HepG2 (cell line): ENCODE data around the gene APEX1. TPM values are rescaled to one million over a fixed set of nuclear protein-coding genes. Genes with fewer than 3 reads are reported as not detected.
A peak's percentile ranks its signal among the peaks of the same experiment; 100 is the strongest.

Source experiments
- HMGA1 ChIP-seq: sonication (generic); formaldehyde crosslinking; conservative IDR thresholded peaks from 2 replicates; pipeline ENCODE4 v1.4.0; 2020; ENCODE audit warnings: missing genetic modification reagents
- KDM6A ChIP-seq: IDR thresholded peaks from 2 replicates; pipeline ENCODE4 v1.6.1; 2016; ENCODE audit warnings: low read depth
- LRRFIP1 ChIP-seq: sonication (generic); formaldehyde crosslinking; conservative IDR thresholded peaks from 2 replicates; pipeline ENCODE4 v1.4.0; 2020; ENCODE audit warnings: missing genetic modification reagents
- MAZ ChIP-seq, 2 experiments: sonication (generic) in 1 of 2; formaldehyde crosslinking in 1 of 2; IDR thresholded peaks; 2 replicates each; pipeline versions ENCODE4 v1.5.0 to v1.6.1; 2012 to 2020; ENCODE audit warnings: low read depth in 2 of 2, mild to moderate bottlenecking in 2 of 2, borderline replicate concordance in 1 of 2, improper control_type of control experiment in 1 of 2, low read length in 1 of 2, missing genetic modification reagents in 1 of 2, moderate library complexity in 1 of 2
- NR3C1 ChIP-seq: sonication (generic); formaldehyde crosslinking; IDR thresholded peaks from 2 replicates; pipeline ENCODE4 v1.4.0; 2020; ENCODE audit warnings: missing genetic modification reagents
- RFXAP ChIP-seq: sonication (generic); formaldehyde crosslinking; IDR thresholded peaks from 2 replicates; pipeline ENCODE4 v1.4.0; 2020; ENCODE audit warnings: missing genetic modification reagents, borderline replicate concordance
- ZNF232 ChIP-seq: sonication (generic); formaldehyde crosslinking; IDR thresholded peaks from 2 replicates; pipeline ENCODE4 v1.4.0; 2020; ENCODE audit warnings: missing genetic modification reagents, borderline replicate concordance
- ZNF274 ChIP-seq: sonication (generic); formaldehyde crosslinking; IDR thresholded peaks from 2 replicates; pipeline ENCODE4 v1.5.1; 2020; ENCODE audit warnings: mild to moderate bottlenecking, missing genetic modification reagents
- ZNF616 ChIP-seq: sonication (generic); formaldehyde crosslinking; IDR thresholded peaks from 2 replicates; pipeline ENCODE4 v1.5.0; 2020; ENCODE audit warnings: low read depth, mild to moderate bottlenecking, missing genetic modification reagents
- ZNF652 ChIP-seq: IDR thresholded peaks from 2 replicates; pipeline ENCODE4 v1.6.1; 2016; ENCODE audit warnings: low read depth, borderline replicate concordance
- ZSCAN31 ChIP-seq: sonication (generic); formaldehyde crosslinking; IDR thresholded peaks from 2 replicates; pipeline ENCODE4 v1.5.0; 2020; ENCODE audit warnings: low read depth, mild to moderate bottlenecking, missing genetic modification reagents
- polyA plus RNA-seq, 8 experiments: library from polyadenylated mRNA; depleted of rRNA in 3 of 8; stranded (reverse) in 7 of 8; unstranded in 1 of 8; fragments of >200 nt; fragmentation: Illumina TruSeq in 4 of 8; extraction: Trizol in 4 of 8; gene quantifications; 2 replicates each; pipeline versions ENCODE4 v1.2.1 to v1.2.3, GENCODE V29; 2011 to 2016; ENCODE audit warnings: low read depth in 4 of 8, missing spikeins in 1 of 8, mixed read lengths in 1 of 8; ENCODE audit not compliant: insufficient read depth in 1 of 8
- total RNA-seq, 5 experiments: library from RNA; depleted of rRNA; stranded (reverse); fragments of >200 nt; fragmentation: Illumina TruSeq; extraction: Trizol; gene quantifications; 2 replicates each; pipeline ENCODE4 v1.2.3, GENCODE V29; 2016; ENCODE audit warnings: low read depth in 1 of 5
- TF ChIP-seq, protein P1 (sequence below), 2 experiments: IDR thresholded peaks; 2 replicates each; pipeline ENCODE4 v1.6.1; 2011 to 2012; ENCODE audit warnings: low read length in 2 of 2, borderline replicate concordance in 1 of 2, low read depth in 1 of 2, mild to moderate bottlenecking in 1 of 2, moderate library complexity in 1 of 2
- TF ChIP-seq, protein P2 (sequence below): sonication (generic); formaldehyde crosslinking; IDR thresholded peaks from 2 replicates; pipeline ENCODE4 v1.5.0; 2020; ENCODE audit warnings: mild to moderate bottlenecking, missing genetic modification reagents, borderline replicate concordance
- TF ChIP-seq, protein P3 (sequence below): sonication (generic); formaldehyde crosslinking; IDR thresholded peaks from 2 replicates; pipeline ENCODE4 v1.4.0; 2020; ENCODE audit warnings: missing genetic modification reagents
- TF ChIP-seq, protein P4 (sequence below): sonication (generic); formaldehyde crosslinking; conservative IDR thresholded peaks from 2 replicates; pipeline ENCODE4 v1.8.1; 2023; ENCODE audit warnings: missing genetic modification reagents

Gene APEX1
- total and polyA plus RNA-seq, 2 of the 13 experiments (the other 11 are each of a cell fraction or from before 2014, with no cell fraction given) = 171 to 405 TPM

- TF ChIP-seq LRRFIP1 (CRISPR knock-in tag) (no peak), ZNF616 (CRISPR knock-in tag) (no peak), NR3C1 (CRISPR knock-in tag) (no peak), ZNF274 (no peak), ZNF232 (no peak), MAZ (IDR thresholded peaks at IDR 0.05; ENCODE audit: borderline replicate concordance, low read depth, low read length) (no peak), MAZ (CRISPR knock-in tag; IDR thresholded peaks at IDR 0.05; ENCODE audit: low read depth) (no peak), HMGA1 (CRISPR knock-in tag) (no peak), RFXAP (CRISPR knock-in tag) (0 out of 2 replicates have a peak, but pooled peaks have one; percentile 42), ZSCAN31 (CRISPR knock-in tag) (no peak), KDM6A (no peak), ZNF652 (CRISPR knock-in tag) (no peak)
- TF ChIP-seq, protein P1, sequence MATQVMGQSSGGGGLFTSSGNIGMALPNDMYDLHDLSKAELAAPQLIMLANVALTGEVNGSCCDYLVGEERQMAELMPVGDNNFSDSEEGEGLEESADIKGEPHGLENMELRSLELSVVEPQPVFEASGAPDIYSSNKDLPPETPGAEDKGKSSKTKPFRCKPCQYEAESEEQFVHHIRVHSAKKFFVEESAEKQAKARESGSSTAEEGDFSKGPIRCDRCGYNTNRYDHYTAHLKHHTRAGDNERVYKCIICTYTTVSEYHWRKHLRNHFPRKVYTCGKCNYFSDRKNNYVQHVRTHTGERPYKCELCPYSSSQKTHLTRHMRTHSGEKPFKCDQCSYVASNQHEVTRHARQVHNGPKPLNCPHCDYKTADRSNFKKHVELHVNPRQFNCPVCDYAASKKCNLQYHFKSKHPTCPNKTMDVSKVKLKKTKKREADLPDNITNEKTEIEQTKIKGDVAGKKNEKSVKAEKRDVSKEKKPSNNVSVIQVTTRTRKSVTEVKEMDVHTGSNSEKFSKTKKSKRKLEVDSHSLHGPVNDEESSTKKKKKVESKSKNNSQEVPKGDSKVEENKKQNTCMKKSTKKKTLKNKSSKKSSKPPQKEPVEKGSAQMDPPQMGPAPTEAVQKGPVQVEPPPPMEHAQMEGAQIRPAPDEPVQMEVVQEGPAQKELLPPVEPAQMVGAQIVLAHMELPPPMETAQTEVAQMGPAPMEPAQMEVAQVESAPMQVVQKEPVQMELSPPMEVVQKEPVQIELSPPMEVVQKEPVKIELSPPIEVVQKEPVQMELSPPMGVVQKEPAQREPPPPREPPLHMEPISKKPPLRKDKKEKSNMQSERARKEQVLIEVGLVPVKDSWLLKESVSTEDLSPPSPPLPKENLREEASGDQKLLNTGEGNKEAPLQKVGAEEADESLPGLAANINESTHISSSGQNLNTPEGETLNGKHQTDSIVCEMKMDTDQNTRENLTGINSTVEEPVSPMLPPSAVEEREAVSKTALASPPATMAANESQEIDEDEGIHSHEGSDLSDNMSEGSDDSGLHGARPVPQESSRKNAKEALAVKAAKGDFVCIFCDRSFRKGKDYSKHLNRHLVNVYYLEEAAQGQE (IDR thresholded peaks at IDR 0.05; ENCODE audit: borderline replicate concordance in 1 of 2, low read depth in 1 of 2, low read length in 2 of 2) = no peak
- TF ChIP-seq, protein P2, sequence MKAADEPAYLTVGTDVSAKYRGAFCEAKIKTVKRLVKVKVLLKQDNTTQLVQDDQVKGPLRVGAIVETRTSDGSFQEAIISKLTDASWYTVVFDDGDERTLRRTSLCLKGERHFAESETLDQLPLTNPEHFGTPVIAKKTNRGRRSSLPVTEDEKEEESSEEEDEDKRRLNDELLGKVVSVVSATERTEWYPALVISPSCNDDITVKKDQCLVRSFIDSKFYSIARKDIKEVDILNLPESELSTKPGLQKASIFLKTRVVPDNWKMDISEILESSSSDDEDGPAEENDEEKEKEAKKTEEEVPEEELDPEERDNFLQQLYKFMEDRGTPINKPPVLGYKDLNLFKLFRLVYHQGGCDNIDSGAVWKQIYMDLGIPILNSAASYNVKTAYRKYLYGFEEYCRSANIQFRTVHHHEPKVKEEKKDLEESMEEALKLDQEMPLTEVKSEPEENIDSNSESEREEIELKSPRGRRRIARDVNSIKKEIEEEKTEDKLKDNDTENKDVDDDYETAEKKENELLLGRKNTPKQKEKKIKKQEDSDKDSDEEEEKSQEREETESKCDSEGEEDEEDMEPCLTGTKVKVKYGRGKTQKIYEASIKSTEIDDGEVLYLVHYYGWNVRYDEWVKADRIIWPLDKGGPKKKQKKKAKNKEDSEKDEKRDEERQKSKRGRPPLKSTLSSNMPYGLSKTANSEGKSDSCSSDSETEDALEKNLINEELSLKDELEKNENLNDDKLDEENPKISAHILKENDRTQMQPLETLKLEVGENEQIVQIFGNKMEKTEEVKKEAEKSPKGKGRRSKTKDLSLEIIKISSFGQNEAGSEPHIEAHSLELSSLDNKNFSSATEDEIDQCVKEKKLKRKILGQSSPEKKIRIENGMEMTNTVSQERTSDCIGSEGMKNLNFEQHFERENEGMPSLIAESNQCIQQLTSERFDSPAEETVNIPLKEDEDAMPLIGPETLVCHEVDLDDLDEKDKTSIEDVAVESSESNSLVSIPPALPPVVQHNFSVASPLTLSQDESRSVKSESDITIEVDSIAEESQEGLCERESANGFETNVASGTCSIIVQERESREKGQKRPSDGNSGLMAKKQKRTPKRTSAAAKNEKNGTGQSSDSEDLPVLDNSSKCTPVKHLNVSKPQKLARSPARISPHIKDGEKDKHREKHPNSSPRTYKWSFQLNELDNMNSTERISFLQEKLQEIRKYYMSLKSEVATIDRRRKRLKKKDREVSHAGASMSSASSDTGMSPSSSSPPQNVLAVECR (CRISPR knock-in tag) = peak; percentile 27; the same call in 1 of the 2 replicates
- TF ChIP-seq, protein P3, sequence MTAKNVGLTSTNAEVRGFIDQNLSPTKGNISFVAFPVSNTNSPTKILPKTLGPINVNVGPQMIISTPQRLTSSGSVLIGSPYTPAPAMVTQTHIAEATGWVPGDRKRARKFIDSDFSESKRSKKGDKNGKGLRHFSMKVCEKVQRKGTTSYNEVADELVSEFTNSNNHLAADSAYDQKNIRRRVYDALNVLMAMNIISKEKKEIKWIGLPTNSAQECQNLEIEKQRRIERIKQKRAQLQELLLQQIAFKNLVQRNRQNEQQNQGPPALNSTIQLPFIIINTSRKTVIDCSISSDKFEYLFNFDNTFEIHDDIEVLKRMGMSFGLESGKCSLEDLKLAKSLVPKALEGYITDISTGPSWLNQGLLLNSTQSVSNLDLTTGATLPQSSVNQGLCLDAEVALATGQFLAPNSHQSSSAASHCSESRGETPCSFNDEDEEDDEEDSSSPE = no peak
- TF ChIP-seq, protein P4, sequence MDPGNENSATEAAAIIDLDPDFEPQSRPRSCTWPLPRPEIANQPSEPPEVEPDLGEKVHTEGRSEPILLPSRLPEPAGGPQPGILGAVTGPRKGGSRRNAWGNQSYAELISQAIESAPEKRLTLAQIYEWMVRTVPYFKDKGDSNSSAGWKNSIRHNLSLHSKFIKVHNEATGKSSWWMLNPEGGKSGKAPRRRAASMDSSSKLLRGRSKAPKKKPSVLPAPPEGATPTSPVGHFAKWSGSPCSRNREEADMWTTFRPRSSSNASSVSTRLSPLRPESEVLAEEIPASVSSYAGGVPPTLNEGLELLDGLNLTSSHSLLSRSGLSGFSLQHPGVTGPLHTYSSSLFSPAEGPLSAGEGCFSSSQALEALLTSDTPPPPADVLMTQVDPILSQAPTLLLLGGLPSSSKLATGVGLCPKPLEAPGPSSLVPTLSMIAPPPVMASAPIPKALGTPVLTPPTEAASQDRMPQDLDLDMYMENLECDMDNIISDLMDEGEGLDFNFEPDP (CRISPR knock-in tag) = no peak
Measured at GRCh38 chr14:20418501-20418909, 36.5 kb upstream of the APEX1 start (continued).
